ENCODE data around the gene AP1S2.

DNA sequence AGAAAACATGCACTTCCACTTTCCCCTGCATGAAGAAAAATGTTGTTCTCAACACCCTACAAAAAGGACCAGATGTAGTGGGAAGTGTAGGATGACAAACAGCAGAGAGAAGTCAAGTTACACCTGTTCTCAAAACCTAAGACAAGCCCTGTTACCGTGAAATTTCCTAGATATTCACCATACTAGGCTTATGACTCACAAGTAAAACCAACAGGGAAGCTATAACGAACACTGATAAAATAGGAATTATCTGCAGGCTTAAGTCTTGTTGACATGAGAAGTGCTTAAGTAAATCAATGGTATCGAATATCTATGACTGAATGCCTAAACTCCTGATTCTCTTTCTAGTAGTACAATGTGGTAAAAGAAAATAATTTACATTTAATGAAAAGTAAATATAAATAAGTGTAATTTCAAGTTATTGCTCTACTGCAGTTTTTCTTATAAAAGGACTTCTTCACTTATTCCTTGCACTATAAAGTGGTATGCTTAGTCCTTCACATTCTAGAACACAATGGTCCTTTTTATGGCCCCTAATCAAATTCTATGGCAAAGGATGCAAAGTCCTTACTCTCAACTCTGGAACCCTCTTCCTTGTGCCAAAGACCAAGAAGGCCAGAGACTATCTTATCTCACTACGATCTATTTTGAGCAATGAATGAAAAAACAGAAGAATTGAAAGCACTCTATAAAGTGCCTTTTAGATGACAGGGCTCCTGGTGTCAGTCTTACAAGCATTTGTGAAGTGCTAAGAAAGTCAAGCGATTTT lies 19.6 kb downstream of the AP1S2 start:
- TF ChIP-seq, protein P1, sequence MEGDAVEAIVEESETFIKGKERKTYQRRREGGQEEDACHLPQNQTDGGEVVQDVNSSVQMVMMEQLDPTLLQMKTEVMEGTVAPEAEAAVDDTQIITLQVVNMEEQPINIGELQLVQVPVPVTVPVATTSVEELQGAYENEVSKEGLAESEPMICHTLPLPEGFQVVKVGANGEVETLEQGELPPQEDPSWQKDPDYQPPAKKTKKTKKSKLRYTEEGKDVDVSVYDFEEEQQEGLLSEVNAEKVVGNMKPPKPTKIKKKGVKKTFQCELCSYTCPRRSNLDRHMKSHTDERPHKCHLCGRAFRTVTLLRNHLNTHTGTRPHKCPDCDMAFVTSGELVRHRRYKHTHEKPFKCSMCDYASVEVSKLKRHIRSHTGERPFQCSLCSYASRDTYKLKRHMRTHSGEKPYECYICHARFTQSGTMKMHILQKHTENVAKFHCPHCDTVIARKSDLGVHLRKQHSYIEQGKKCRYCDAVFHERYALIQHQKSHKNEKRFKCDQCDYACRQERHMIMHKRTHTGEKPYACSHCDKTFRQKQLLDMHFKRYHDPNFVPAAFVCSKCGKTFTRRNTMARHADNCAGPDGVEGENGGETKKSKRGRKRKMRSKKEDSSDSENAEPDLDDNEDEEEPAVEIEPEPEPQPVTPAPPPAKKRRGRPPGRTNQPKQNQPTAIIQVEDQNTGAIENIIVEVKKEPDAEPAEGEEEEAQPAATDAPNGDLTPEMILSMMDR (IDR thresholded peaks at IDR 0.05 in 2 of 3, conservative IDR thresholded peaks at IDR 0.05 in 1 of 3; ENCODE audit: borderline replicate concordance in 1 of 3, insufficient read depth in 1 of 3, low read depth in 2 of 3, low read length in 2 of 3), result no peak
- TF ChIP-seq POLR2AphosphoS5 (IDR thresholded peaks at IDR 0.05; ENCODE audit: low read depth, low read length), result no peak
- TF ChIP-seq CEBPB (IDR thresholded peaks at IDR 0.05; ENCODE audit: low read depth), result no peak
- no peak for TF ChIP-seq EZH2 (IDR thresholded peaks at IDR 0.05)

All from HCT116 (cell line).